B cell (primary cell): ENCODE results near the gene ETS1. TPM values are rescaled to one million over a fixed set of nuclear protein-coding genes. Genes with fewer than 3 reads are reported as not detected.

Experiments used
- ATAC-seq: fragments of 200-7000 bp; cut with Tn5 transposase; one replicate; pipeline ENCODE4 v1.10.0; 2021; ENCODE audit warnings: low read depth, mild to moderate bottlenecking, moderate number of reproducible peaks, moderate library complexity
- CTCF ChIA-PET: fragments of 350-600 bp; sonication (Branson Sonifier 250); formaldehyde crosslinking; loops from one replicate; lab custom pipeline; 2021; ENCODE audit warnings: antibody characterized with exemption, inconsistent platforms; lab: Charles Lee
- POLR2A ChIA-PET: fragments of 350-600 bp; sonication (Branson Sonifier 250); formaldehyde crosslinking; loops from one replicate; lab custom pipeline; 2021; ENCODE audit warnings: antibody characterized with exemption; lab: Charles Lee
- DNase-seq: peaks from one replicate; pipeline ENCODE4 v3.0.0; 2013
- H2AFZ ChIP-seq: 2 replicates; pipeline ENCODE4 v1.6.1; 2012; ENCODE audit warnings: mild to moderate bottlenecking, low read depth, low read length; ENCODE audit not compliant: insufficient read depth, poor library complexity, severe bottlenecking
- H3K27ac ChIP-seq, 2 donors: 1 replicate in 1 of 2; 2 replicates in 1 of 2; pipeline ENCODE4 v1.5.1; 2012 to 2013; ENCODE audit warnings: low read length in 2 of 2, mild to moderate bottlenecking in 2 of 2, moderate library complexity in 1 of 2
- H3K27me3 ChIP-seq, 4 experiments: fragments of 200-600 bp in 1 of 4; sonication (generic) in 1 of 4; replicated peaks in 1 of 4; 1 replicate in 2 of 4; 2 replicates in 2 of 4; pipeline versions ENCODE4 v1.6.1 to v1.7.0; 2013 to 2016; ENCODE audit warnings: low read length in 3 of 4, mild to moderate bottlenecking in 2 of 4, mixed read lengths in 1 of 4, moderate library complexity in 1 of 4; ENCODE audit not compliant: insufficient read depth in 4 of 4, control insufficient read depth in 3 of 4; ENCODE audit errors: control extremely low read depth in 1 of 4
- H3K36me3 ChIP-seq, 2 experiments: replicated peaks in 1 of 2; 1 replicate in 1 of 2; 2 replicates in 1 of 2; pipeline versions ENCODE4 v1.6.1 to v1.7.1; 2013; ENCODE audit warnings: low read length in 1 of 2; ENCODE audit not compliant: insufficient read depth in 2 of 2, control insufficient read depth in 1 of 2; ENCODE audit errors: control extremely low read depth in 1 of 2, extremely low read depth in 1 of 2
- H3K4me1 ChIP-seq, 2 donors: fragments of 200-600 bp in 1 of 2; sonication (generic) in 1 of 2; 1 replicate in 1 of 2; 2 replicates in 1 of 2; pipeline versions ENCODE4 v1.5.1 to v1.6.1; 2013 to 2017; ENCODE audit warnings: low read length in 2 of 2; ENCODE audit not compliant: control insufficient read depth in 2 of 2, insufficient read depth in 2 of 2
- H3K4me2 ChIP-seq: replicated peaks from 2 replicates; pipeline ENCODE3; 2012; ENCODE audit warnings: mild to moderate bottlenecking, low read depth, low read length; ENCODE audit not compliant: poor library complexity, severe bottlenecking
- H3K4me3 ChIP-seq, 5 experiments: fragments of 200-600 bp in 1 of 5; sonication (generic) in 1 of 5; 1 replicate in 3 of 5; 2 replicates in 2 of 5; pipeline versions ENCODE4 v1.5.1 to v1.7.0; 2011 to 2016; ENCODE audit warnings: low read length in 4 of 5, mild to moderate bottlenecking in 4 of 5, low read depth in 2 of 5, control low read depth in 1 of 5, moderate library complexity in 1 of 5; ENCODE audit not compliant: insufficient read depth in 1 of 5; ENCODE audit errors: control extremely low read depth in 1 of 5, extremely low read depth in 1 of 5
- H3K79me2 ChIP-seq: fragments of 200-600 bp; sonication (generic); one replicate; pipeline ENCODE4 v1.6.0; 2016; ENCODE audit warnings: low read length; ENCODE audit not compliant: control insufficient read depth, insufficient read depth
- H3K9ac ChIP-seq: fragments of 200-600 bp; sonication (generic); 2 replicates; pipeline ENCODE4 v1.6.1; 2017; ENCODE audit warnings: mild to moderate bottlenecking, low read length, moderate library complexity
- H3K9me3 ChIP-seq, 3 donors: one replicate each; pipeline versions ENCODE4 v1.6.1 to v1.7.1; 2013; ENCODE audit warnings: low read length in 2 of 3; ENCODE audit not compliant: control insufficient read depth in 2 of 3, insufficient read depth in 1 of 3; ENCODE audit errors: control extremely low read depth in 1 of 3
- H4K20me1 ChIP-seq: 2 replicates; pipeline ENCODE4 v1.6.0; 2012; ENCODE audit warnings: mild to moderate bottlenecking, low read length; ENCODE audit not compliant: insufficient read depth, control insufficient read depth, poor library complexity, severe bottlenecking
- H3K27ac Mint-ChIP-seq: one replicate; pipeline ENCODE4 v1.8.0; 2021; ENCODE audit warnings: mixed read lengths
- H3K27me3 Mint-ChIP-seq: one replicate; pipeline ENCODE4 v1.8.0; 2021; ENCODE audit warnings: mixed read lengths
- H3K4me1 Mint-ChIP-seq: one replicate; pipeline ENCODE4 v1.8.0; 2021; ENCODE audit warnings: mixed read lengths
- H3K4me3 Mint-ChIP-seq: one replicate; pipeline ENCODE4 v1.8.0; 2021; ENCODE audit warnings: mixed read lengths
- H3K9me3 Mint-ChIP-seq: one replicate; pipeline ENCODE4 v1.8.0; 2022; ENCODE audit warnings: mixed read lengths; ENCODE audit not compliant: insufficient read depth
- EZH2 ChIP-seq: IDR thresholded peaks from 2 replicates; pipeline ENCODE4 v1.6.1; 2012; ENCODE audit warnings: borderline replicate concordance, low read depth, mild to moderate bottlenecking, moderate library complexity, low read length; ENCODE audit not compliant: insufficient read depth, poor library complexity, severe bottlenecking
- WGBS: methylation state at CpG from one replicate; pipeline ENCODE4 v1.1.5; 2013; ENCODE audit warnings: missing lambda C conversion rate; ENCODE audit not compliant: insufficient coverage; 5-methylcytosine and 5-hydroxymethylcytosine counted together
- intact Hi-C: fragments of 100-400 bp; cut with micrococcal nuclease; formaldehyde crosslinking; loops from one replicate; pipeline ENCODE4 v1.10.0; 2022
- polyA plus RNA-seq: library from polyadenylated mRNA; depleted of rRNA; stranded (reverse); fragments of >200 nt; gene quantifications from 2 replicates; pipeline ENCODE4 v1.2.3, GENCODE V29; 2012
- total RNA-seq, 2 donors: library from RNA; stranded (reverse); fragments of 120-200 nt in 1 of 2; gene quantifications; 1 replicate in 1 of 2; 2 replicates in 1 of 2; pipeline versions ENCODE4 v1.2.3 to v1.2.4, GENCODE V29; 2013 to 2022
- TF ChIP-seq, protein P1 (sequence below): fragments of 200-600 bp; IDR thresholded peaks from one replicate; pipeline ENCODE4 v1.8.0; 2022; ENCODE audit warnings: antibody characterized with exemption, mild to moderate bottlenecking

The ETS1 gene
- total and polyA plus RNA-seq, 2 donors (not counting 1 experiment from before 2014, with no cell fraction given): 115 to 271 TPM

DNA sequence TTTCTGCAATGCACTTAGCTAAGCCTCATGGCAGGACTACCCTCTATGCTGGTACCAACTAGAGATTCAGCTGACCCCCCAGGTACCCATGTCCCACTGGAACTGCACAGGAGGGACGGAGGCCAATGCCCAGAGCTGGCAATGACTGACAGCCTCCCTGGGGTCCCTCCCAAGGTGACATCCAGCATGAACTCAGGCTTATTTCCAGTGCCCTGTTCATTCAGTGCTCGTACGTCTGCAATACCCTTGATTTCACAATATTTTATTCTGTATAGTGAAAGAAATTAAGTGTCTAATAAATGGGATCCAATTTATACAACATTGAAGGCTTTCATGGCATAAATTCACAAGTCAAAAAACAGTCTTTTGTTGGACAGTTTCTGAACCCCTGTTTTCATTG lies 20.2 kb downstream of the ETS1 start:
- Histone ChIP-seq H3K9ac (no peak overlapping the region), H3K27ac (no peak overlapping the region), H3K4me2 (no peak overlapping the region), H4K20me1 (no peaks in the 10 kb centered on the region), H3K36me3 (no peaks in the 10 kb centered on the region), H3K4me1 (peaks cover 49 to 62% of the 10 kb centered on the region in 2 donors), H2AFZ (no peak overlapping the region), H3K79me2 (peaks cover 15% of the 10 kb centered on the region), H3K9me3 (peaks cover 0 to 5% (median 0%) of the 10 kb centered on the region in 3 donors), H3K27me3 (no peaks in the 10 kb centered on the region), H3K4me3 (no peak overlapping the region)
- ATAC-seq (no peak), DNase-seq (no peak)
- intact Hi-C loops: no loop called here
- 88% methylated on average over 1 of the region's 3 CpGs for WGBS
- POLR2A ChIA-PET: no interaction called here
- TF ChIP-seq EZH2: no peak
- TF ChIP-seq, protein P1, sequence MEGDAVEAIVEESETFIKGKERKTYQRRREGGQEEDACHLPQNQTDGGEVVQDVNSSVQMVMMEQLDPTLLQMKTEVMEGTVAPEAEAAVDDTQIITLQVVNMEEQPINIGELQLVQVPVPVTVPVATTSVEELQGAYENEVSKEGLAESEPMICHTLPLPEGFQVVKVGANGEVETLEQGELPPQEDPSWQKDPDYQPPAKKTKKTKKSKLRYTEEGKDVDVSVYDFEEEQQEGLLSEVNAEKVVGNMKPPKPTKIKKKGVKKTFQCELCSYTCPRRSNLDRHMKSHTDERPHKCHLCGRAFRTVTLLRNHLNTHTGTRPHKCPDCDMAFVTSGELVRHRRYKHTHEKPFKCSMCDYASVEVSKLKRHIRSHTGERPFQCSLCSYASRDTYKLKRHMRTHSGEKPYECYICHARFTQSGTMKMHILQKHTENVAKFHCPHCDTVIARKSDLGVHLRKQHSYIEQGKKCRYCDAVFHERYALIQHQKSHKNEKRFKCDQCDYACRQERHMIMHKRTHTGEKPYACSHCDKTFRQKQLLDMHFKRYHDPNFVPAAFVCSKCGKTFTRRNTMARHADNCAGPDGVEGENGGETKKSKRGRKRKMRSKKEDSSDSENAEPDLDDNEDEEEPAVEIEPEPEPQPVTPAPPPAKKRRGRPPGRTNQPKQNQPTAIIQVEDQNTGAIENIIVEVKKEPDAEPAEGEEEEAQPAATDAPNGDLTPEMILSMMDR: no peak
- CTCF ChIA-PET: interaction anchor here (0.8 to 1.7 kb wide), 3 partner anchors 13 to 63 kb away, joined by 3 to 4 read pairs (median 3); no protein-coding TSS in a partner anchor
- peaks cover 62% of the 10 kb centered on the region for H3K4me1 Mint-ChIP-seq
- H3K27ac Mint-ChIP-seq: no peak overlapping the region
- no peaks in the 10 kb centered on the region for H3K27me3 Mint-ChIP-seq
- H3K9me3 Mint-ChIP-seq: no peaks in the 10 kb centered on the region
- no peak overlapping the region for H3K4me3 Mint-ChIP-seq

DNA sequence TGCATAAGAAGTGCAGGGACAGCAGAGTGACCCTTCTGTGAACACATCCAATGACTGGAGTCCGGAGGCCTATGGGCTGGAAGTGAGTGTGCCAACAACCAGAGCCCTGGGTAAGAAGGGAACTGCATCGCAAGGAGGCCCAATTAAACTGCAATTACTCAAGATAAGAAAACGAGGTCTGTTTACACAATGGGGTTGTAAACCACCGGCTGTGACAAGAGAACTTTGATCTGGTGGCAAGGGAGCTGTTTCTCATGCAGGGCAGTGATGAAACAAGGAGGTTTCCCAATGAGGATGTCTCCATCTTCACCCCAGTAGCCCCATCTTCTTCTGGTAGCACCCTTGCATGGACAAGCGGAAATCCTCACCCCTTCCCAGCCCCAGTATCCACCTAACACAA lies 21.5 kb downstream of the ETS1 start:
- no peak overlapping the region for H3K9ac ChIP-seq
- no peak overlapping the region for H3K4me2 ChIP-seq
- ATAC-seq (no peak), DNase-seq (no peak)
- H3K9me3 Mint-ChIP-seq: no peaks in the 10 kb centered on the region
- H3K4me3 Mint-ChIP-seq: no peak overlapping the region
- intact Hi-C loops: loop anchor here (2.0 kb wide), 1 partner anchor 15 kb away; no protein-coding TSS in a partner anchor
- H3K4me1 ChIP-seq: peaks cover 50 to 57% of the 10 kb centered on the region in 2 donors
- H3K79me2 ChIP-seq: peaks cover 15% of the 10 kb centered on the region
- H3K4me3 ChIP-seq: no peak overlapping the region
- H3K27me3 ChIP-seq: no peaks in the 10 kb centered on the region
- H3K27ac ChIP-seq: peak overlapping the region in 1 of 2 donors; percentile 33
- TF ChIP-seq, protein P1: no peak
- TF ChIP-seq EZH2: no peak
- ChIA-PET POLR2A (interaction anchor here (0.7 kb wide), 1 partner anchor 387 kb away, joined by 7 read pairs; no protein-coding TSS in a partner anchor), CTCF (interaction anchor here (0.5 to 2.9 kb wide), 3 partner anchors 12 to 372 kb away, joined by 3 to 19 read pairs (median 4); no protein-coding TSS in a partner anchor)
- no peaks in the 10 kb centered on the region for H3K27me3 Mint-ChIP-seq
- H3K36me3 ChIP-seq: no peaks in the 10 kb centered on the region
- 77% methylated on average over 4 of the region's 5 CpGs for WGBS
- H3K27ac Mint-ChIP-seq: peak overlapping the region; percentile 65
- H2AFZ ChIP-seq: no peak overlapping the region
- H3K9me3 ChIP-seq: no peaks in the 10 kb centered on the region
- no peaks in the 10 kb centered on the region for H4K20me1 ChIP-seq
- H3K4me1 Mint-ChIP-seq: peaks cover 67% of the 10 kb centered on the region
